ENCODE data around the gene RPP25. TPM values are rescaled to one million over a fixed set of nuclear protein-coding genes. Genes with fewer than 3 reads are reported as not detected.
"Not testable (repeated sequence)": the region's sequence is repeated elsewhere in the genome, so short reads cannot be mapped to it uniquely, and the experiment has no call there.

Gene RPP25
- total RNA-seq, 1 donor from 2014 or later: 2.1 TPM

DNA sequence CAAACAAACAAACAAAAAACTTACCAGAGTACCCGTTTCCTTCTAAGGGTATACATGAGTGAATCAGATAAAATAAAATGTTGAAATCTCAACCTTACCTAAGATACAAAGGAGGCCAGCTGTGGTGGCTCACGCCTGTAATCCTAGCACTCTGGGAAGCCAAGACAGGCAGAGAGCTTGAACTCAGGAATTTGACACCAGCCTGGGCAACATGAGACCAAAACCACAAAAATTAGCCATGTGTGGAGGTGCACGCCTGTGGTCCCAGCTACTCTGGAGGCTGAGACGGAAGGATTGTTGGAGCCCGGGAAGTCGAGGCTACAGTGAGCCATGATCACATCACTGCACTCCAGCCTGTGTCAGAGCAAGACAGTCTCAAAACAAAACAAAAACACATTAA is 38.9 kb downstream of the RPP25 start:
- no peak for DNase-seq

DNA sequence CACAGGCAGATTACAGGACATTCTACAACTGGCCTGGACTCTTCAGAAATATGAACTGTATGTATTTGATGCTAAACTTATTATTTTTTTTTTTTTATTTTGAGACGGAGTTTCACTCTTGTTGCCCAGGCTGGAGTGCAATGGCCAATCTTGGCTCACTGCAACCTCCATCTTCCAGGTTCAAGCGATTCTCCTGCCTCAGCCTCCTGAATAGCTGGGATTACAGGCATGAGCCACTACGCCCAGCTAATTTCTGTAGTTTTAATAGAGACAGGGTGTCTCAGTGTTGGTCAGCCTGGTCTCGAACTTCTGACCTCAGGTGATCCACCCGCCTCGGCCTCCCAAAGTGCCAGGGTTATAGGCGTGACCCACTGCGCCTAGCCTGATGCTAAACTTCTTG is 42.8 kb downstream of the RPP25 start:
- not testable (repeated sequence) for DNase-seq

DNA sequence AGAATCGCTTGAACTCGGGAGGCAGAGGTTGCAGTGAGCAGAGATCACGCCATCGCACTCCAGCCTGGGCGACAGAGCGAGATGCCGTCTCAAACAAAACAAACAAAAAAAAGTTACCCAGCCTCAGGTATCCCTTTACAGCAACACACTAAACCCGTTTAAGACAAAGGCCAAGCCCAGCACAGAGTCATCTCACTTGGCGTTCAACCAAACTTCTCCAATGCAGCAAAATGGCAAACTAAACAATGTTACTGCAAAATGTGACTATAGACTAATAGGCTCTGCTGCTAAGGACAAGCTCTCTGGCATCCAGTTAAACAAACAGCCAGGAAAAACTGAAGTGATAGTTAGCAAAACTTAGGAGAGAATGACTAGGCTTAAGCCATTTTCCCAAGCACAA is 43.5 kb downstream of the RPP25 start:
- DNase-seq: no peak

DNA sequence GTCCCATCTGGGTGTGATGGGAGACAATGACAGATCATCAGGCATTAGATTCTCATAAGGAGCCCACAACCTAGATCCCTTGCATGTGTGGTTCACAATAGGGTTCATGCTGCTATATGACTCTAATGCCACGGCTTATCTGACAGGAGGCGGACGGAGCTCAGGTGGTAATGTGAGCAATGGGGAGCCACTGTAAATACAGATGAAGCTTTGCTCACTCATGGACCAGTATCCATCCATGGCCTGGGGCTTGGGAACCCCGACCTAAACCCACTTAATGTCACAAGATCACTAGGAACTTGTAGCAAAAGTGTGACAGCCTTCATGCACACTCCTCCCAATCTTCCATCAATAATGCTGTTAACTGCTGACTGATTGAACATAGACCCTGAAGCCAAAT is 47.9 kb downstream of the RPP25 start:
- no peak for DNase-seq

DNA sequence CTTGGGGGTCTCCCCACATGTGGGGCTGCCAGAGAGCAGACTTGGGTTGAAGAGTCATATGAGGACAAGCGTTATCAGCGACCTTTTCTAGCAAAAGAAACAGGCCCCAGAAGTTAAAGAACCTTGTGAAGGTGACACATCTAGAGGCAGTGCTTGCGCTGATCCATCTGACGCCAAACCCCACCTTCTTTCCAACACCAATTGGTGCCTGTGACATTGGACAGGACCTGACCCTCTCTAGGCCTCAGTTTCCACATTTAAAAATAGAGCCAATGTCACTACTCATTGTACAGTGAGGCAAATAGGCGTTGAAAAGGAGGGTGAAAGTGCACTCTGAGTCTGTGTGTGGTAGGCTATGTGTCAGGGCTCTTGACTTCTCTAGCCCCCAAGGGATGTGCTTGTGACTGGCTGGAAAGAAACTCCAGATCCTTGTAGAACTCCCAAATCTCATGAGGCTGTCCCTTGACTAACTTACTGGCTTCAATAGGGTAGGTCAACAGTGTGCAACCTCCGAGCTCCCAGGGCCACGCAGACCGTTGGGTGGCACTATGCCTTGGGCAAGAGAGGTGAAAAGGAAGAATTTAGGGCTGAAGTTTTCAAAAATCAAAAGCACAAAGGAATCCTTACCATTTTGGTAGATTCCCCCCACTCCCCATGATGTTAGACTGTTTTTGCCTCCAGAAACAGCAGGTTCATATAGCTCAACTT is 49.3 kb downstream of the RPP25 start:
- DNase-seq: no peak

DNA sequence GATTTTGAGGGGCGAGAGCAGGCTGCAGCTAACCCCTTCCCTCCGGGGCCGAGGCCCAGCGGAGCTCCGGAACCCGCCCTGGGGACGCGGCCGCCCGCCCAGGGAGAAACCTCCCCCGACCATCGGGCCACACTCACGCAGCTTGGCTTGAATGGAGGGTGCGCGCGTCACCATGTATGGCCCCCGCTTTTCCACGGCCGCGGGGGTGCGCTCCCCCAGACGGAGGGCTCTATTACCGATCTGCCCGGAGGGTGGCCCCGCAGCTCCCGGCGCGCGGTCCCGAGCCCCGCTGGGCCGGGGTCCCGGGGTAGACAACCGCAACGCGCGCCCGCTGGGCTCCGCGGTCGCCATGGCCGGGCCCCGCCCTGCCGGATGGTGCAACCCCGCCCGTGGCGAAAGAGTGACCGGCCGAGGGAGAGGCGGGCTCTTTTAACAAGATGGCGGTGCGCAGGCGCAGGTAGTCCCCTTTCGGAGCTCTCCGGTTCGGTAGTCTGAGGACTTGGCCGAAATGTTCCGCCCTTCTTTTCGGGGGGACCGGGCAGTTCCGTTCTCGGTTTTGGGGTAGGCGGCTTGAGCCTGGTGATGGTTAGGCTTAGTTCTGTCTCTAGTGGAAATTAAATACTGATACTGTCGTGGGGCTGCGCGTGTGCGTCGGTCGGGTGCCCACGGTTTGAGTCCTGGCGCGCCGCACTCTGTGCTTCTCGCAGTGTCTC is 50.0 kb downstream of the RPP25 start, which contains the start of gene FAM219B:
FAM219B (minus strand) TSS at position 402 of the 713 bp plus-strand sequence; CDS start at position 351, 51 bp downstream.
- peak; percentile 61 for DNase-seq

DNA sequence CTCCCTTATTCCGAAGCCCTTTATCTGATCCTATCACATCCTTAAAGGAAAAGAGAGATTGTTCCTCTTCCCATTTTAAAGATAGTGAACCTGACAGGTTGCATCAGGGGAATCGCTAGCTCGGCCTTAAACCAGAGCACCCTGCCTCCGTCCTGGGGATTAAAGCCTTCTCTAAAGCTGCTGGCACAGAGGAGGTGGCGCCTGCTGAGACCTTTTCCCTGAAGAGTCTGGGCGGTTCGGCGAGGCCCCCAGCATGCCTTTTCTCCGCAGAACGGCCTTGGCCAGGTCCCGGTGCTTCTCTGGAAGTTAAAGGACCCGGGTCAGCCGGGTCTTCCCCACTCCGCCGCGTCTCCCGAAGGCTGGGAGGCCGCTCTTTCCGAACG is 50.5 kb downstream of the RPP25 start:
- no peak for DNase-seq

Small RNA genes within 50 kb of the gene (small RNA-seq; reads per million reads assigned to genes)
- not detected for gene RF00019 (ENCODE audit: low replicate concordance)

Other genes starting within 250 kb of the RPP25 start
- 0.69 TPM for gene CYP1A1, start 231.2 kb downstream of the RPP25 start, total RNA-seq
- 0.10 TPM for gene CYP1A2, start 207.9 kb downstream of the RPP25 start, total RNA-seq
- gene CSK, start 174.7 kb downstream of the RPP25 start, total RNA-seq: 21.4 TPM
- gene LMAN1L, start 143.9 kb downstream of the RPP25 start, total RNA-seq: 0.20 TPM
- gene CPLX3, start 130.1 kb downstream of the RPP25 start, total RNA-seq: 0.20 TPM
- gene ULK3, start 113.6 kb downstream of the RPP25 start, total RNA-seq: 23.4 TPM
- gene SCAMP2, start 83.4 kb downstream of the RPP25 start, total RNA-seq: 21.6 TPM
- gene MPI, start 66.7 kb downstream of the RPP25 start, total RNA-seq: 23.3 TPM
- gene FAM219B, start 49.9 kb downstream of the RPP25 start, total RNA-seq: 43.4 TPM
- gene COX5A, start 18.7 kb downstream of the RPP25 start, total RNA-seq: 56.3 TPM
- gene SCAMP5, start 38.8 kb upstream of the RPP25 start, total RNA-seq: 3.2 TPM
- gene PPCDC, start 66.8 kb upstream of the RPP25 start, total RNA-seq: 10.8 TPM
- gene C15orf39, start 245.1 kb upstream of the RPP25 start, total RNA-seq: 5.9 TPM

All from skin of body (tissue), 3 donors.